ENCODE results near the gene ZFPM1. TPM values are rescaled to one million over a fixed set of nuclear protein-coding genes. Genes with fewer than 3 reads are reported as not detected.

ZFPM1 gene
- total RNA-seq, 2 donors from 2014 or later, result 23.5 to 24.5 TPM

DNA sequence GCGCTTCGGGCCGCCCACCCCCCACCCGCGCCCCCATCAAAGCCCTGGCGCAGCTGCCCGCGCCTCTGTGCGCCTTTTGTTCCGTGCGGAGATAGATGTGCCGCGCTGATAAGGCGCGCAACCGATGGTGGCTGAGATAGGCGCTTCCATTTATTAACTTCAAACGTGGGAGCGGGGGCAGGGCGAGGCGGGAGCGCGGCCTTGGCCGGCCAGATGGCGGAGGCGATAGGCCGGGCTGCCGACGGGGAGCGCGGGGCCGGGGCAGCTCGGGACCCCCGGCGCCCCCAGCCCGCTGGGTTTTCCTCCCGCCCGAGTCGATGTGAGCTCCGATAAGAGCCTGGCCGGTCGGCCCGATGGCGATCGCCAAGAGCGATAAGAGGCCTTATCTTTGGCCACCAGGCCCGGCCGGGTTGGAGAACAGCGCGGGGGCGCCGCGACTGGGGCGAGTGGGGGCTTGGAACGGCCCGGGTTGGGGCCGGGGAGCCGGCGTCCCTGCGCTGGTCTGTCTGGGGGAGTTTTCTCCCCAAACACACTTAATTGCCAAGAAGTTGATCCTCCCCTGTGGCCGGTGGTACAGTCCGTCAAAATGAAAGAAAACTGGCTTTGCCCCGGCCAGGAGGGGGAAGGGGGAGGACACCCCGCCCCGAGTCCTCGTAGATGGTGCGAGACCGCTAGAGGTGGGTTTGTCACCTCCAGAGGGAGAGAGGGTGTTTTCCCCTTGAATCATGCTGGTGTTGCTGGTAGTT, 2.7 kb downstream of the ZFPM1 start:
- Mint-ChIP-seq H3K9me3 (no peaks in the 10 kb centered on the region), H3K4me3 (peak overlapping the region; percentile 94), H3K36me3 (no peaks in the 10 kb centered on the region), H3K27ac (peak overlapping the region; percentile 83 to 96), H3K4me1 (ENCODE audit: low read depth in 2 of 2) (peaks cover 18 to 33% of the 10 kb centered on the region in 2 donors), H3K27me3 (no peaks in the 10 kb centered on the region)
- DNase-seq (ENCODE audit: low spot score), result peak; percentile 98
- ATAC-seq, result peak; percentile 58 to 76

DNA sequence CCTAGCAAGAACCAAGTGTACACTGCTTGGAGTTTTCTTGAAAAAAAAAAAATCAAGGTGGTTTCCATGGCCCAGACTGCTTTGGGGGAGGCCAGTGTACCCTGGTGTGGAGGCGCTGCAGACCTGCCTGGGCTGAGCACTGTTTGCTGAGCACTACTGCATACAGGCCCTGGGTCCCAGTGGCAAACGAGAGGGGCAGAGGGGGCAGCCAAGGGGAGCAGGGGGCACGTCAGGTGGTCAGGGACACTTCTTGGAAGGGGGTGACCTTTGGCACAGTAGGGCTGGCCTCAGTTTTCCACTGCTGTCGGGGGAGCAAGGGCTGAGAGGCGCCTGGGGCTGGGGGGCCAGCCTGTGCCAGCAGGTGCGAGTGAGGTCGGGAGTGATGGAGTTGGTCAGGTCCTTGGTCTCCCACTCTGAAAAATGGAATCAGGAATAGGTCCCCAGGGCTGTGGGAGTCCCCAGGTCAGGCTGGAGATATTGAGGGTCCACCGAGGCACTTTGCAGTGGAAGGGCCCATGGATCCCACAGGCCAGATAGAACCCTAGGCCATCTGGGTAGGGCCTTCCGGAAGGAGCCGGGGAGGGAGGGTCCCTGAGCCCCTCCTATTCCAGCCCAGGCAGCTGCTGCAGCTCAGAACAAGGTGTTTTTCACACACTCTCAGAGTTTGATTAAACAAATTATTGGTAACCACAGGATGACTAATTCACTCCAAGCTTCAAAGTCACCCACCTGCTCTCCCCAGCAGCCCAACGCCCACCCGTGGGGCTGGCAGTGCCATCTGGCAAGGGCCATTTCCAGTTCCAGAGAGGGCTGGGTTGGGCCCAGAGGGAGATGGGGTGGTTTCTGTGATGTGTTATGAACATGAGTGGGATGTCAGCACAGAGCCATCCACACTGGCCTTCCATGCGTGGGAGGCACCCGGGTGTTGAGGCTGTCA, 3.5 kb downstream of the ZFPM1 start:
- Mint-ChIP-seq H3K4me3 (peak overlapping the region; percentile 94), H3K4me1 (ENCODE audit: low read depth in 2 of 2) (peaks cover 21 to 37% of the 10 kb centered on the region in 2 donors), H3K9me3 (no peaks in the 10 kb centered on the region), H3K27me3 (no peaks in the 10 kb centered on the region), H3K36me3 (no peaks in the 10 kb centered on the region), H3K27ac (peak overlapping the region; percentile 83 to 96)
- ATAC-seq (no peak), DNase-seq (ENCODE audit: low spot score) (no peak)

DNA sequence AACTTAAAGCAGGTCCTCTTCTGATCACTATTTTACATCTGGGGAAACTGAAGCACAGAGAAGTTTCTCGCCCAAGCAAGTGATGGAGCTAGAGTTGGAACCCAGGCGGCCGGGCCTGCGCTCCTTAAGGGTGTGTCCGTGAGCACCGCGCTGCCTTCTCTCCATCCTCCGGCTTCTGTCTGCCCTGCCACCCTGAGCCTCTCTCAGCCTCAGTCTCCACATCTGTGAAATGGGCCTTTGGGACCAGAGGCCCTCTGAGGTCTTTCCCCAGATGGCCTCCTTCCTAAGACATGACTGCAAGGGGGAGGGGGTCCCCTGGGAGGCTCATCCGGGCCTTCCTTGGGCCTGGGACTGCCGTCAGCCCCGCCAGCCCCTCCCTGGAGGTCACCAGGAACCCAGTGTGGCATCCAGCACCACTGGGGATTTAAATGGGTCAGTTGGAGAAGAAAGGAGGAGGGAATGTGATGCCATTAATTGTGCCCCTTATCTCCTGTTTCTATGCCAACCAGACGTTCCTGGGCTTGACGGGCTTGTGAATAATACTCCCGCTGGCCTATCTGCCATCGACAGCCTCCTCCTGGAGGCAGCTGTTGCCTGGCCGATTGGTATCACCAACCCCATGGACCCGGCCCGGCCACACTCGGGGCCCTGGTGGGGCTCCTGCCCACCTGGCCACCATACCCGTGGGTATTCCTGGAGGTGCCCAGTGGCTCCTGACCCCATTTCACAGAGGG, 5.1 kb downstream of the ZFPM1 start:
- ATAC-seq (no peak), DNase-seq (ENCODE audit: low spot score) (no peak)
- H3K27me3 Mint-ChIP-seq, result no peaks in the 10 kb centered on the region
- no peaks in the 10 kb centered on the region for H3K36me3 Mint-ChIP-seq
- H3K4me3 Mint-ChIP-seq, result no peak overlapping the region
- peaks cover 23 to 39% of the 10 kb centered on the region in 2 donors for H3K4me1 Mint-ChIP-seq (ENCODE audit: low read depth in 2 of 2)
- H3K9me3 Mint-ChIP-seq, result no peaks in the 10 kb centered on the region
- peak overlapping the region; percentile 74 to 96 for H3K27ac Mint-ChIP-seq

DNA sequence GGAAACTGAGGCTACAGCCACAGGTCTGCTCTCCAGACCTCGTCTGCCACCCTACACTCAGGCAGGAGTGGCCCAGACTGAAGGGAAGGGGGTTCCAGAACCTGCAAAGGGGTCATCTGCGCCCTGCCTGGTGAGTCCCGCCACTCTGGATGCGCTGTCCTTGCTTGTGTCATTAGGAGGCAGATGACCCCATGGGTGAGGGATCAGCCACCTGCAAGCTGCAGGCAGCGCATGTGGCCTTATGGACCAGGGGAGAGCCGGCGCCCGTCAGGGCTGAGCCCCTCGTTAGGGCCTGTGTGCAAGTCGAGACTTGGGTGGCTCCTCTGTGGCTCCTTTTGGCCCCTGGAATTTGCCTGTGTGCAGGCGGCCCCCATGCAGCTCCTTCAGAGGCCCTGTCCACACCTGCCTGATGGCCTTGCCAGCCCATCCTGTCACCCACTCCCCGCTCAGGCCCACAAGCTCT, 5.7 kb downstream of the ZFPM1 start:
- DNase-seq (ENCODE audit: low spot score), result no peak
- no peaks in the 10 kb centered on the region for H3K27me3 Mint-ChIP-seq
- no peaks in the 10 kb centered on the region for H3K36me3 Mint-ChIP-seq
- peak overlapping the region in 1 of 2 donors; percentile 87 for H3K27ac Mint-ChIP-seq
- ATAC-seq, result no peak
- H3K9me3 Mint-ChIP-seq, result no peaks in the 10 kb centered on the region
- peaks cover 28 to 44% of the 10 kb centered on the region in 2 donors for H3K4me1 Mint-ChIP-seq (ENCODE audit: low read depth in 2 of 2)
- H3K4me3 Mint-ChIP-seq, result no peak overlapping the region

DNA sequence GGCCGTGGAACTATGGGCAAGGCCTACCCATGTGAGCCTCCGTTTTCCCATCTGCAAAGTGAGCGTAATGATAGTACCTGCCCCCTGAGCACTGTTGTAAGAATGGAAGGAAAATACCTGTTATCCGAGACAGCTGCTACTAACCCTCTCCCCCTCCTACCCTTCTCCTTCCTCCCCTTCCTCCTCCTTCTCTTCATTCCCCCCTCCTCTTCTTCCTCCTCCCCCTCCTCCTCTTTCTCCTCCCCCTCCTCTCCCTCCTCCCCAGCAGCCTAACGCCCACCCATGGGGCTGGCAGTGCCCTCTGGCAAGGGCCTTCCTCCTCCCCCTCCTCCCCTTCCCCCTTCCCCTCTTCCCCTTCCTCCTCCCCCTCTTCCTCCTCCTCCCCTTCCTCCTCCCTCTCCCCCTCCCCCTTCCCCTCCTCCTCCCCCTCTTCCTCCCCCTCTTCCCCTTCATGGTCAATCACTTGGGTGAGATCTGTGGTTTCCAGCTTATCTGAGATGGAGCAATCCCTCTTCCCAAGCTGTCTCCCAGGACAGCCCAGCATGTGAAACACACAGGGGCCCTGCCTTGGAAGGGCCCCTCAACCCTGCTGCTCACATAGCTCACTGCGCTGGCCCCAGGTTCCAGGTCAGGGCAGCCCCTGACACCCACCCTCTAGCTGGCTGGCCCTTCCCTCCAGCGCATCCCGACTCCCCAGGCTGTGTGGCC, 6.4 kb downstream of the ZFPM1 start:
- DNase-seq (ENCODE audit: low spot score) (no peak), ATAC-seq (no peak)
- Mint-ChIP-seq H3K4me1 (ENCODE audit: low read depth in 2 of 2) (peaks cover 33 to 47% of the 10 kb centered on the region in 2 donors), H3K27ac (peak overlapping the region; percentile 47 to 87), H3K9me3 (no peaks in the 10 kb centered on the region), H3K4me3 (no peak overlapping the region), H3K36me3 (no peaks in the 10 kb centered on the region), H3K27me3 (no peaks in the 10 kb centered on the region)

DNA sequence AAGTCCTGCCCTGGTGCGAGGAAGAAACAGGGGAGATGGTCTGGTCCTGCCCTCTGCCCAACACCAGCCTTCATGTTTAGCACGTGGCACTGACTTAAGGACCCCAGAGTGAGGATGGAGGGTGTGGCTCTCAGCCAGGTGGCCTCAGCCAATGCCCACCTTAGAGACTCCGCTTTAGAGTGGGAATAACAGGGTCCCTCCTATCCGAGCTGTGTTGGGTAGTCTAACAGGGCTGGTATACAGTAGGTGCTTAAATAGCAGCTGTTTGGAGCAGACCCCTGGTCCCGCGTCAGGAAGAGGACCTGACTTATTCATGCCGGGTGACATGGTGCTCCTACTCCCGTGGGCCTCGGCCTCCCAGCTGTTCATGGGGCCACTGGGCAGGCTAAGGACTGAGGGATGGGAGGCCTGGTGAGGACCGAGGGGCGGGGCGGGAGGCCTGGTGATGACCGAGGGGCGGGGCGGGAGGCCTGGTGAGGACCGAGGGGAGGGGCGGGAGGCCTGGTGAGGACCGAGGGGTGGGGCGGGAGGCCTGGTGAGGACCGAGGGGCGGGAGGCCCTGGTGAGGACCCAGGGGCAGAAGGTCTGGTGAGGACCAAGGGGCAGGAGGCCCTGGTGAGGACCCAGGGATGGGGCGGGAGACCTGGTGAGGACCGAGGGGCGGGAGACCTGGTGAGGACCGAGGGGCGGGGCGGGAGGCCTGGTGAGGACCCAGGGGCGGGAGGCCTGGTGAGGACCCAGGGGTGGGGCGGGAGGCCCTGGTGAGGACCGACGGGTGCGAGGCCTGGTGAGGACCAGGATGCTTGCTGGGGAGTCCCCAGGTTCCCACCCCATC, 7.6 kb downstream of the ZFPM1 start:
- Mint-ChIP-seq H3K9me3 (no peaks in the 10 kb centered on the region), H3K27me3 (no peaks in the 10 kb centered on the region), H3K36me3 (no peaks in the 10 kb centered on the region), H3K27ac (peak overlapping the region; percentile 47 to 87), H3K4me3 (no peak overlapping the region), H3K4me1 (ENCODE audit: low read depth in 2 of 2) (peaks cover 38 to 48% of the 10 kb centered on the region in 2 donors)
- ATAC-seq, result no peak
- DNase-seq (ENCODE audit: low spot score), result no peak

DNA sequence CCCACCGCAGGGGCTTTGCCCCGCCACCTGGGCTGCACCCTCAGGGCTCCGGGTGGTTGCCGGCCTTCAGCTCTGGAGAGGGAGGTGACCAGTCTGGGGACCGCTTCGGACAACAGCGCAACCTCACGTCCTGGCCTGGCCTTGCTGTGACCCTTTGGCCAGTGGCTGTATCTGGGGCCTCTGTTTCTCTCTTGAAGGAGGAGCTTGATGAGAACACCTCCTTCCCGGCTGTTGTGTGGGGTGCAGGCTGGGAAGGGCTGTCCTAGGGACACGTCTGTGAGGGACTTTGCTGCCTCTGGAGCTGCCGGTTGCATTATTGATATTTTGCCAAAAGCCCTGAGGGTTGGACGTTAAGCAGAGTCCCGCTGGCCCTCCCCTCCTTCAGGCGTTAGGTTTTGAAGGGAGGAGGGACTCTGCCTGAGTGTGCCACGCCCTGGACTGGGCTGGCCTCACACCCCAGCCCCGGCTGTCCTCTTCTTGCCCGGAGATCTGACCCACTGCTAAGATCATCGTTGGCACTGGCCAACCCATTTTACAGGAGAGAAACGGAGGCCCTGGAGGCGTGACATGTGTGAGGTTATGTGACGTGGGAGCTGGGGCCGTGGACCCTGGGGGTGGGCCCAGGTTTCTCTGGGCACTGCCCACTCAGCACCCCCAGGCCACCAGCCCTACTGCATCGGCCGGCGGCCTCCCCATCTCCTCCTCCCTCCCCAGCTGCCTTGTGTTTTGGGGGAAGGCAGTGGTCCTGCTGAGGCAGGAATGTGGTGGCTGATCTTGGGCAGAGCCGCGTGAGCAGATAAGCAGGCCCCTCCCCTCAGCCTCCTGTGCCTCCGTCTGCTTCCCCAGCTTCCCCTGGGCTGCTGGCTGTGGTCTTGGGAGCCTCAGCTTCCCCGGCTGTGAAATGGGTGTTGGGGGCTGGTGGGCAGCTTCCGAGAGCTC, 8.5 kb downstream of the ZFPM1 start:
- Mint-ChIP-seq H3K27ac (peak overlapping the region; percentile 28 to 84), H3K4me3 (peak overlapping the region; percentile 38), H3K36me3 (no peaks in the 10 kb centered on the region), H3K4me1 (ENCODE audit: low read depth in 2 of 2) (peaks cover 39 to 45% of the 10 kb centered on the region in 2 donors), H3K27me3 (no peaks in the 10 kb centered on the region), H3K9me3 (no peaks in the 10 kb centered on the region)
- DNase-seq (ENCODE audit: low spot score) (no peak), ATAC-seq (peak in 1 of 2 donors; percentile 38)

DNA sequence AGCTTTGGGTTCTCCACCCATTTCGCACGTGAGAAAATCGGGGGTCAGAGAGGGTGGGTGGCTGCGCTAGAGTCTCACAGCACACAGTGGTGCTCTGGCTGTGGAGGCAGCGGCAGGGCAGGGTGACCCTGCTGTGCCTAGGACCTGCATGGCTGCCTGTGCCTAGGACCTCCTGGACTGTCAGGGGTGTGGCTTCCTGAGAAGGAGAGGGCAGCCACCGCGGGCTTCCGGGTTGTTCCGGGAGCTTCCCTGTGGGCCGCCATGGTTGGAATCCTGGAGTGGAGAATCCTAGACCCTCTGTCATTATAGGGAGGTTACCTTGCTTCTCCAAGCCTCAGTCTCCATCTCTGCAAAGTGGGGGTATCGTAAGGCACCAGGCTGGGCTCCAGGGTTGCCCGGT, 9.3 kb downstream of the ZFPM1 start:
- DNase-seq (ENCODE audit: low spot score) (no peak), ATAC-seq (no peak)
- no peaks in the 10 kb centered on the region for H3K9me3 Mint-ChIP-seq
- peak overlapping the region in 1 of 2 donors; percentile 84 for H3K27ac Mint-ChIP-seq
- H3K4me3 Mint-ChIP-seq, result no peak overlapping the region
- no peaks in the 10 kb centered on the region for H3K27me3 Mint-ChIP-seq
- no peaks in the 10 kb centered on the region for H3K36me3 Mint-ChIP-seq
- H3K4me1 Mint-ChIP-seq (ENCODE audit: low read depth in 2 of 2), result peaks cover 37 to 49% of the 10 kb centered on the region in 2 donors

DNA sequence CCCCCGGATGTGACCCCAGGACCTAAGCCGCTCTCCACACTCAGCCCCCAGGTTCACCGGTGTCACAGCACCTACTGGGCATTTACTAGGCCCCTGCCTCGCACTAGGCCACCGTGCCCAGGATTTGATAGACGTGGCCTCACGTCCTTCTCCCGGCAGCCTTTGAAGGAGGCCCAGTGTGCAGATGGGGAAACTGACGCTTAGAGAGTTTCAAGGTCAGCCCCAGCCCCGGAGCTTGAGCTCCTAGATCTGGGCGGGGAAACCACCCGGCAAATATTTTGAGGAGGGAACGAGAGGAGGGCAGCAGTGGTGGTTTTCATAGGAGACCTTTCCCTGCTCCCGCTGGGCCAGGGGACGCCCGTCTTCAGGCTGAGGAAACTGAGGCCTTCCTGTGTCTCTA, 10.3 kb downstream of the ZFPM1 start:
- H3K9me3 Mint-ChIP-seq, result no peaks in the 10 kb centered on the region
- DNase-seq (ENCODE audit: low spot score) (no peak), ATAC-seq (no peak)
- H3K36me3 Mint-ChIP-seq, result no peaks in the 10 kb centered on the region
- H3K4me1 Mint-ChIP-seq (ENCODE audit: low read depth in 2 of 2), result peaks cover 32 to 52% of the 10 kb centered on the region in 2 donors
- H3K27ac Mint-ChIP-seq, result peak overlapping the region in 1 of 2 donors; percentile 84
- no peak overlapping the region for H3K4me3 Mint-ChIP-seq
- no peaks in the 10 kb centered on the region for H3K27me3 Mint-ChIP-seq

DNA sequence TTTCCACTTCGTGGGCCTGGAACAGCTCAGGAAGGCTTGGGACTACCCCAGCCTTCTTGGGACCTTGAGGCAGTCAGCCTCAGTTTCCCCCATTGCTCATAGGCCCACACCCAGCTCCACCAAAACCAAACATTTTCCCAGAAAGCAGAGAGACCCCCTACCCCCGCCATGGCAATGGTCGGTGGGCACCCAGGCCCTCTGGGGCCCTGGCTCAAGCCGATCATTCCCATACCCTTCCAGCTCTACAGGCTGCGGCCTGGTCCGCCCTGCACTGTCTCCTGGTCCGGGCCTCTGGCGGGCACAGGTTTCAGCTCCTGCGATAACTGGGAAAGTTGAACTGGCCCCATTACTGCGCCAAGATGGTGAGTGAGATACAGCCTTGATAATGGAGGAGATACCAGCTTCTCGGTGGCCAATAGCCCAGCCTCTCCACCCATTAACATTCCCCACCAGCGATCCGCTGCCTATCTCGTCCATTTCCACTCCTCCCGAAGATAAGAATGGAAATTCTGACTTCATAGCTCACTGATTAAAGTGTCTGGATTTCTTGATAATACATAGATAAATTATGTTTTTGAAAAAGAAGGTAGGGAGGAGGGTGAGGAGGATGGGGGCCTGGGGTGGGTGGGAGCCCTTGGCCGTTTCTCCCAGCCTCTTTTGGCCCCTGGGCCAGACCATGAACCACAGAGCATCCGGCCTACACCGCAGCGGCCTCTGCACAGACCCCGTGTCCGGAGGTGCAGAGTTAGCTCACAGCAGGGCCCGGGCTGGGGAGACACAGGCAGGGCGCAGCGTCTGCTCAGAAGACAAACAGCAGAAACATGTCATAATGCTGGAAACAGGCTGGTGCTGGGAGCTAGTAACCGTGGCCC, 11.6 kb downstream of the ZFPM1 start:
- Mint-ChIP-seq H3K27me3 (no peaks in the 10 kb centered on the region), H3K4me3 (peak overlapping the region; percentile 82), H3K4me1 (ENCODE audit: low read depth in 2 of 2) (peaks cover 37 to 50% of the 10 kb centered on the region in 2 donors), H3K27ac (peak overlapping the region; percentile 60 to 84), H3K36me3 (no peaks in the 10 kb centered on the region), H3K9me3 (no peaks in the 10 kb centered on the region)
- ATAC-seq, result peak; percentile 70 to 80
- DNase-seq (ENCODE audit: low spot score), result peak; percentile 78
